Measurements from ENCODE around the gene NKTR. TPM values are rescaled to one million over a fixed set of nuclear protein-coding genes. Genes with fewer than 3 reads are reported as not detected.

The NKTR gene
- total RNA-seq, 1 experiment from 2014 or later: 89.3 TPM

DNA sequence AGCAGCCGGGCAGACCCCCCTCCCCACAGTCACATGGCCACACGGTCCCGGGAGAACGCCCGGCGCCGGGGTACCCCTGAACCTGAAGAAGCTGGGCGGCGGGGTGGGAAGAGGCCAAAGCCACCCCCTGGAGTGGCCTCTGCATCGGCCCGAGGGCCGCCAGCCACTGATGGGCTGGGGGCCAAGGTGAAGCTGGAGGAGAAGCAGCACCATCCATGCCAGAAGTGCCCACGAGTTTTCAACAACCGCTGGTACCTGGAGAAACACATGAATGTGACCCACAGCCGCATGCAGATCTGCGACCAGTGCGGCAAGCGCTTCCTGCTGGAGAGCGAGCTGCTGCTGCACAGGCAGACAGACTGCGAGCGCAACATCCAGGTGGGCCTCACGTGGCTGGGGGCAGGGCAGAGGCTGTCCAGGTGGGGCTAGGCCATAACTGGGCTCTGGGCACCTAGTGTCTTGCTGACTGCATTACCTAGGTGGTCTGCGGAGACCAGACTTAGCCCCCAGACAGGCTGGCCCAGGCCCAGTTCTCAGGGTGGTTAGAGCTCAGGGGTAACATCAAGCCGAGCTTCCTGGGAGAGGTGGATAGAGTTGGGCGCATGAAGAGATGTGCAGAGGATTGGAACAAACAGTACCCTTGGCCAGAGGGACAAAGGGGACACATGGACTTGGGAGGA is 59.1 kb downstream of the NKTR start:
- no peak for DNase-seq (ENCODE audit: low spot score)

More for the DNA sequence above, 59.1 kb downstream of the NKTR start:
- Mint-ChIP-seq H3K4me1 (peaks cover 19% of the 10 kb centered on the region), H3K36me3 (no peaks in the 10 kb centered on the region; the same call in 1 of the 2 replicates), H3K27me3 (ENCODE audit: low read depth) (no peaks in the 10 kb centered on the region), H3K4me3 (no peak overlapping the region), H3K27ac (peak overlapping the region; percentile 17; the same call in 1 of the 2 replicates), H3K9me3 (no peaks in the 10 kb centered on the region)
- CTCF ChIA-PET: interaction anchor here (1.5 to 2.6 kb wide), 4 partner anchors 83 to 96 kb away, joined by 6 to 24 read pairs (median 8); no protein-coding TSS in a partner anchor
- POLR2A ChIA-PET: interaction anchor here (0.7 kb wide), 1 partner anchor 9 kb away, joined by 3 read pairs; no protein-coding TSS in a partner anchor
- no peak for ATAC-seq
- TF ChIP-seq MXD4 (CRISPR knock-in tag; IDR thresholded peaks at IDR 0.05; ENCODE audit: borderline replicate concordance) (no peak), HMGA2 (CRISPR knock-in tag; IDR thresholded peaks at IDR 0.05) (no peak), MYBL2 (CRISPR knock-in tag; IDR thresholded peaks at IDR 0.05) (no peak), ZNF416 (CRISPR knock-in tag; IDR thresholded peaks at IDR 0.05) (no peak), ZBTB21 (CRISPR knock-in tag; IDR thresholded peaks at IDR 0.05; ENCODE audit: borderline replicate concordance) (no peak), CREM (CRISPR knock-in tag; IDR thresholded peaks at IDR 0.05) (no peak), NFYB (CRISPR knock-in tag; conservative IDR thresholded peaks at IDR 0.05; ENCODE audit: low read depth) (no peak), IRF2 (CRISPR knock-in tag; IDR thresholded peaks at IDR 0.05; ENCODE audit: borderline replicate concordance, low read depth) (no peak), SMAD4 (CRISPR knock-in tag; IDR thresholded peaks at IDR 0.05) (no peak), ZNF219 (CRISPR knock-in tag; IDR thresholded peaks at IDR 0.05; ENCODE audit: borderline replicate concordance) (no peak), ETV6 (CRISPR knock-in tag; IDR thresholded peaks at IDR 0.05) (no peak)
- TF ChIP-seq, protein P1, sequence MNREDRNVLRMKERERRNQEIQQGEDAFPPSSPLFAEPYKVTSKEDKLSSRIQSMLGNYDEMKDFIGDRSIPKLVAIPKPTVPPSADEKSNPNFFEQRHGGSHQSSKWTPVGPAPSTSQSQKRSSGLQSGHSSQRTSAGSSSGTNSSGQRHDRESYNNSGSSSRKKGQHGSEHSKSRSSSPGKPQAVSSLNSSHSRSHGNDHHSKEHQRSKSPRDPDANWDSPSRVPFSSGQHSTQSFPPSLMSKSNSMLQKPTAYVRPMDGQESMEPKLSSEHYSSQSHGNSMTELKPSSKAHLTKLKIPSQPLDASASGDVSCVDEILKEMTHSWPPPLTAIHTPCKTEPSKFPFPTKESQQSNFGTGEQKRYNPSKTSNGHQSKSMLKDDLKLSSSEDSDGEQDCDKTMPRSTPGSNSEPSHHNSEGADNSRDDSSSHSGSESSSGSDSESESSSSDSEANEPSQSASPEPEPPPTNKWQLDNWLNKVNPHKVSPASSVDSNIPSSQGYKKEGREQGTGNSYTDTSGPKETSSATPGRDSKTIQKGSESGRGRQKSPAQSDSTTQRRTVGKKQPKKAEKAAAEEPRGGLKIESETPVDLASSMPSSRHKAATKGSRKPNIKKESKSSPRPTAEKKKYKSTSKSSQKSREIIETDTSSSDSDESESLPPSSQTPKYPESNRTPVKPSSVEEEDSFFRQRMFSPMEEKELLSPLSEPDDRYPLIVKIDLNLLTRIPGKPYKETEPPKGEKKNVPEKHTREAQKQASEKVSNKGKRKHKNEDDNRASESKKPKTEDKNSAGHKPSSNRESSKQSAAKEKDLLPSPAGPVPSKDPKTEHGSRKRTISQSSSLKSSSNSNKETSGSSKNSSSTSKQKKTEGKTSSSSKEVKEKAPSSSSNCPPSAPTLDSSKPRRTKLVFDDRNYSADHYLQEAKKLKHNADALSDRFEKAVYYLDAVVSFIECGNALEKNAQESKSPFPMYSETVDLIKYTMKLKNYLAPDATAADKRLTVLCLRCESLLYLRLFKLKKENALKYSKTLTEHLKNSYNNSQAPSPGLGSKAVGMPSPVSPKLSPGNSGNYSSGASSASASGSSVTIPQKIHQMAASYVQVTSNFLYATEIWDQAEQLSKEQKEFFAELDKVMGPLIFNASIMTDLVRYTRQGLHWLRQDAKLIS (CRISPR knock-in tag; IDR thresholded peaks at IDR 0.05; ENCODE audit: borderline replicate concordance): no peak
- TF ChIP-seq, protein P2, sequence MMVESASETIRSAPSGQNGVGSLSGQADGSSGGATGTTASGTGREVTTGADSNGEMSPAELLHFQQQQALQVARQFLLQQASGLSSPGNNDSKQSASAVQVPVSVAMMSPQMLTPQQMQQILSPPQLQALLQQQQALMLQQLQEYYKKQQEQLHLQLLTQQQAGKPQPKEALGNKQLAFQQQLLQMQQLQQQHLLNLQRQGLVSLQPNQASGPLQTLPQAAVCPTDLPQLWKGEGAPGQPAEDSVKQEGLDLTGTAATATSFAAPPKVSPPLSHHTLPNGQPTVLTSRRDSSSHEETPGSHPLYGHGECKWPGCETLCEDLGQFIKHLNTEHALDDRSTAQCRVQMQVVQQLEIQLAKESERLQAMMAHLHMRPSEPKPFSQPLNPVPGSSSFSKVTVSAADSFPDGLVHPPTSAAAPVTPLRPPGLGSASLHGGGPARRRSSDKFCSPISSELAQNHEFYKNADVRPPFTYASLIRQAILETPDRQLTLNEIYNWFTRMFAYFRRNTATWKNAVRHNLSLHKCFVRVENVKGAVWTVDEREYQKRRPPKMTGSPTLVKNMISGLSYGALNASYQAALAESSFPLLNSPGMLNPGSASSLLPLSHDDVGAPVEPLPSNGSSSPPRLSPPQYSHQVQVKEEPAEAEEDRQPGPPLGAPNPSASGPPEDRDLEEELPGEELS (CRISPR knock-in tag; IDR thresholded peaks at IDR 0.05): no peak
- TF ChIP-seq, protein P3, sequence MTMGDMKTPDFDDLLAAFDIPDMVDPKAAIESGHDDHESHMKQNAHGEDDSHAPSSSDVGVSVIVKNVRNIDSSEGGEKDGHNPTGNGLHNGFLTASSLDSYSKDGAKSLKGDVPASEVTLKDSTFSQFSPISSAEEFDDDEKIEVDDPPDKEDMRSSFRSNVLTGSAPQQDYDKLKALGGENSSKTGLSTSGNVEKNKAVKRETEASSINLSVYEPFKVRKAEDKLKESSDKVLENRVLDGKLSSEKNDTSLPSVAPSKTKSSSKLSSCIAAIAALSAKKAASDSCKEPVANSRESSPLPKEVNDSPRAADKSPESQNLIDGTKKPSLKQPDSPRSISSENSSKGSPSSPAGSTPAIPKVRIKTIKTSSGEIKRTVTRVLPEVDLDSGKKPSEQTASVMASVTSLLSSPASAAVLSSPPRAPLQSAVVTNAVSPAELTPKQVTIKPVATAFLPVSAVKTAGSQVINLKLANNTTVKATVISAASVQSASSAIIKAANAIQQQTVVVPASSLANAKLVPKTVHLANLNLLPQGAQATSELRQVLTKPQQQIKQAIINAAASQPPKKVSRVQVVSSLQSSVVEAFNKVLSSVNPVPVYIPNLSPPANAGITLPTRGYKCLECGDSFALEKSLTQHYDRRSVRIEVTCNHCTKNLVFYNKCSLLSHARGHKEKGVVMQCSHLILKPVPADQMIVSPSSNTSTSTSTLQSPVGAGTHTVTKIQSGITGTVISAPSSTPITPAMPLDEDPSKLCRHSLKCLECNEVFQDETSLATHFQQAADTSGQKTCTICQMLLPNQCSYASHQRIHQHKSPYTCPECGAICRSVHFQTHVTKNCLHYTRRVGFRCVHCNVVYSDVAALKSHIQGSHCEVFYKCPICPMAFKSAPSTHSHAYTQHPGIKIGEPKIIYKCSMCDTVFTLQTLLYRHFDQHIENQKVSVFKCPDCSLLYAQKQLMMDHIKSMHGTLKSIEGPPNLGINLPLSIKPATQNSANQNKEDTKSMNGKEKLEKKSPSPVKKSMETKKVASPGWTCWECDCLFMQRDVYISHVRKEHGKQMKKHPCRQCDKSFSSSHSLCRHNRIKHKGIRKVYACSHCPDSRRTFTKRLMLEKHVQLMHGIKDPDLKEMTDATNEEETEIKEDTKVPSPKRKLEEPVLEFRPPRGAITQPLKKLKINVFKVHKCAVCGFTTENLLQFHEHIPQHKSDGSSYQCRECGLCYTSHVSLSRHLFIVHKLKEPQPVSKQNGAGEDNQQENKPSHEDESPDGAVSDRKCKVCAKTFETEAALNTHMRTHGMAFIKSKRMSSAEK (CRISPR knock-in tag; IDR thresholded peaks at IDR 0.05; ENCODE audit: borderline replicate concordance): no peak
- TF ChIP-seq, protein P4, sequence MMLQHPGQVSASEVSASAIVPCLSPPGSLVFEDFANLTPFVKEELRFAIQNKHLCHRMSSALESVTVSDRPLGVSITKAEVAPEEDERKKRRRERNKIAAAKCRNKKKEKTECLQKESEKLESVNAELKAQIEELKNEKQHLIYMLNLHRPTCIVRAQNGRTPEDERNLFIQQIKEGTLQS (CRISPR knock-in tag; conservative IDR thresholded peaks at IDR 0.05): no peak
- TF ChIP-seq, protein P5, sequence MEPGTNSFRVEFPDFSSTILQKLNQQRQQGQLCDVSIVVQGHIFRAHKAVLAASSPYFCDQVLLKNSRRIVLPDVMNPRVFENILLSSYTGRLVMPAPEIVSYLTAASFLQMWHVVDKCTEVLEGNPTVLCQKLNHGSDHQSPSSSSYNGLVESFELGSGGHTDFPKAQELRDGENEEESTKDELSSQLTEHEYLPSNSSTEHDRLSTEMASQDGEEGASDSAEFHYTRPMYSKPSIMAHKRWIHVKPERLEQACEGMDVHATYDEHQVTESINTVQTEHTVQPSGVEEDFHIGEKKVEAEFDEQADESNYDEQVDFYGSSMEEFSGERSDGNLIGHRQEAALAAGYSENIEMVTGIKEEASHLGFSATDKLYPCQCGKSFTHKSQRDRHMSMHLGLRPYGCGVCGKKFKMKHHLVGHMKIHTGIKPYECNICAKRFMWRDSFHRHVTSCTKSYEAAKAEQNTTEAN (CRISPR knock-in tag; IDR thresholded peaks at IDR 0.05): no peak
- TF ChIP-seq, protein P6, sequence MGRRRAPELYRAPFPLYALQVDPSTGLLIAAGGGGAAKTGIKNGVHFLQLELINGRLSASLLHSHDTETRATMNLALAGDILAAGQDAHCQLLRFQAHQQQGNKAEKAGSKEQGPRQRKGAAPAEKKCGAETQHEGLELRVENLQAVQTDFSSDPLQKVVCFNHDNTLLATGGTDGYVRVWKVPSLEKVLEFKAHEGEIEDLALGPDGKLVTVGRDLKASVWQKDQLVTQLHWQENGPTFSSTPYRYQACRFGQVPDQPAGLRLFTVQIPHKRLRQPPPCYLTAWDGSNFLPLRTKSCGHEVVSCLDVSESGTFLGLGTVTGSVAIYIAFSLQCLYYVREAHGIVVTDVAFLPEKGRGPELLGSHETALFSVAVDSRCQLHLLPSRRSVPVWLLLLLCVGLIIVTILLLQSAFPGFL (CRISPR knock-in tag; IDR thresholded peaks at IDR 0.05; ENCODE audit: borderline replicate concordance): no peak
